GM19438 (cell line): ENCODE results near the gene PKN3.

Source experiments
- ATAC-seq: cut with Tn5 transposase; IDR thresholded peaks from one replicate; pipeline ENCODE4 v1.9.1; 2021; ENCODE audit warnings: low read depth; ENCODE audit not compliant: unreplicated experiment

PKN3 gene

DNA sequence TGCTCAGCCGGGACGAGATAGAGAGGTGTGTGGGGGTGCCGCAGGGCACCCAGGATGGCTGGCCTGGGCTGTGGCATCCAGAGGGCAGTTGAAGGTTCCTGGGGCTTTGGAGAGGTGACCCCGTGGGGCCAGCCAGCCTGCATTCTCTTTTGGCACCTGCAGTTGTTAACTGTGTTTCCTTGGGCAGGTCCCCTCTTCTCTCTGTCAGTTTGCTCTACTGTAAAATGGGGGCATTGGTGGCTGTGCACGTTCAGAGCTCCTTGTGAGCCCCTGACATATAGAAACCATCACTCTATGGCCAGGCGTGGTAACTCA is 13.1 kb downstream of the PKN3 start:
- no peak for ATAC-seq

DNA sequence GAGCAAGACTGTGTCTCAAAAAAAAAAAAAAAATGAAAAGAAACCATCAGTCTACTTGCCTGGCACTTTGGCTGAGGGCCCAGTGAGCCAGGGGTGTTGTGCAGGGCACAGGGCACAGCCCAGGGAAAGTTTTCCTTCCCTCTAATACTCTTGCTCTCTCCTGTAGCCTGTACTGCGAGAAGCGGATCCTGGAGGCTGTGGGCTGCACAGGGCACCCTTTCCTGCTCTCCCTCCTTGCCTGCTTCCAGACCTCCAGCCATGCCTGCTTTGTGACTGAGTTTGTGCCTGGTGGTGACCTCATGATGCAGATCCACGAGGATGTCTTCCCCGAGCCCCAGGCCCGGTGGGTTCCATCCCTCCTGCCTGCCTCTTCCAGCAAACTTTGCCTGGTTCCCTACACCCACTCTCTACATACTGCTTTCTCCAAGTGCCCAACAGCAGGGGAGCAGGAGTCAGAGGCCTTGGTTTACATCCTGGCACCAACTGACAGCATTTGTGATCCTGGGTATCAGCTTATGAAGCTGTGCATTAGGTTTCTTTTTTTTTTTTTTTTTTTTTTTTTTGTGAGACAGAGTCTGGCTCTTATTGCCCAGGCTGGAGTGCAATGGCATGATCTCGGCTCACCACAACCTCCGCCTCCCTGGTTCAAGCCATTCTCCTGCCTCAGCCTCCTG is 14.4 kb downstream of the PKN3 start:
- ATAC-seq = no peak

DNA sequence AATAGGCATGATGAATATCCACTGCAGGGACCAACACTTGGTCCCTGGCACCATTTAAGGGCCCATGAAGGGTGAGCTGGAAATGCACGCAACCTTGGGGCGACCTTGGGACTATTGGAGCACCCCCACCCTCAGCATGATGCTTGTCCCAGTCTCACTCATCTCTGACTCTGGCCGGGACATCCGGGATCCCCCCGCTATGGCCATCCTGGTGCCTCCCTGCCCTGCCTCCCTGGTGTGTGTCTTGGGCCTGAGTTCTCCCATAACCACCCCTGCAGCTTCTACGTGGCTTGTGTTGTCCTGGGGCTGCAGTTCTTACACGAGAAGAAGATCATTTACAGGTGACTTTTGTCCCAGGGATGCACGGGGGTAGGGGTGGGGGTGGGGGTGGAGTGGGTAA is 15.7 kb downstream of the PKN3 start:
- no peak for ATAC-seq

DNA sequence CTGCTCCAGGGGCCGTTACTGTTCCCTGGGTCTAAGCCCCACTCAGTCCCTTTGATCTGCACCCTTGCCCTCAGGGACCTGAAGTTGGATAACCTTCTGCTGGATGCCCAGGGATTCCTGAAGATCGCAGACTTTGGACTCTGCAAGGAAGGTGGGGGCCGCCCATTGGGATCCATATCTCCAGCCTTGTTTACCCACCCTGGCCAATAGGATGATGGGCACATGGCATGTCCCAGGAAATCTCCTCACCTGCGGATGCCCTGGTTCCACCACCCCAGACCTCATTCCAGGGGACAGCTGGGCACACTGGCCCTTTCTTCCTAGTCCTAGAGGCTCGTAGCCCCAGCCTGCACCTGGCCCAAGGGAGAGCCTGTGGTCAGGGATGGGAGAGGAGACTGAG is 16.2 kb downstream of the PKN3 start:
- ATAC-seq = no peak

DNA sequence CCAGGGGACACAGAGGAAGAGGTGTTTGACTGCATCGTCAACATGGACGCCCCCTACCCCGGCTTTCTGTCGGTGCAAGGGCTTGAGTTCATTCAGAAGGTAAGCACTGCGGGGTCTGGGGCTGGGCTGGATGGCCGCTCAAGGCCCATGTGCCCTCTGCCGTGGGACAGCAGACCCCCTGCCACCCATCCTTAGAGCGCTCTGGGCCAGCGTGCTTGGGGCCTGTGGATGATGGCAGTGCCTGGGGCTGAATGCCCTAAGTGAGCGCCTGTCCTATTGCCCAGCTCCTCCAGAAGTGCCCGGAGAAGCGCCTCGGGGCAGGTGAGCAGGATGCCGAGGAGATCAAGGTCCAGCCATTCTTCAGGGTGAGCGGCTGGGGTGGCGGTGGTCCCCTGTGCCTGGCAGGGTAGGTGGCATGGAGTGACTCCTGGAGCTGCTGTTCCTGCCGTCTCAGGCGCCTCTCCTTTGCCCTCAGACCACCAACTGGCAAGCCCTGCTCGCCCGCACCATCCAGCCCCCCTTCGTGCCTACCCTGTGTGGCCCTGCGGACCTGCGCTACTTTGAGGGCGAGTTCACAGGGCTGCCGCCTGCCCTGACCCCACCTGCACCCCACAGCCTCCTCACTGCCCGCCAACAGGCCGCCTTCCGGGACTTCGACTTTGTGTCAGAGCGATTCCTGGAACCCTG is 17.8 kb downstream of the PKN3 start:
- ATAC-seq = no peak

DNA sequence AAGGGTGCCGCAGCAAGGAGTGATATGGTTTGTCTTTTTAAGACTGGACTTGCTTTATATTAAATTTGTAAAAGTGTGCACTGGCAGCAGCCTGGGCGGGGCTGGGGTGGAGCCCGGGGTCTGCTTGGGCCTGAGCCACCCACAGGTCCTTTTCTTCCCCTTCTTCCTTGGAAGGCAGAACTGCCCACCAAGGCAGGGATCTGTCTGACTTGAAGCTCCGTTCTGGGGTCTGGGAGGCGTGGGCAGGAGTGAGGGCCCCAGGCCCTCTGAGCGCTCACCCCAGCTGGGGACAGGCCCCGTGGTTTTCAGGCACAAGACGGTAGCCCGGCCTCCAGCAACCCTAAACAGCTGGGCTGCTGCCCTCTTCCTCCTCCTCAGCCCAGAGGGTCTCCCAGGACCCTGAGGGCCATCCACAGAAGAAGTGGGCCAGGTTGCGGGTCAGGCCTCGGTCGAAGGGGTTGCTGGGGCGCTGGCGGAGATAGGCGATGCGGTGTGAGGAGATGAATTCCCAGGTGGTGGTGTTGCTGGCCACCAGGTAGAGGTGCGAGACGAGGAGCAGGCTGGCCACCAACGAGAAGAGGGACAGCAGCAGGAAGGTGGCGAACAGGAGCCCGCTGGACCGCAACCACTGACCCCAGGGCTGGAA is 18.7 kb downstream of the PKN3 start:
- no peak for ATAC-seq

DNA sequence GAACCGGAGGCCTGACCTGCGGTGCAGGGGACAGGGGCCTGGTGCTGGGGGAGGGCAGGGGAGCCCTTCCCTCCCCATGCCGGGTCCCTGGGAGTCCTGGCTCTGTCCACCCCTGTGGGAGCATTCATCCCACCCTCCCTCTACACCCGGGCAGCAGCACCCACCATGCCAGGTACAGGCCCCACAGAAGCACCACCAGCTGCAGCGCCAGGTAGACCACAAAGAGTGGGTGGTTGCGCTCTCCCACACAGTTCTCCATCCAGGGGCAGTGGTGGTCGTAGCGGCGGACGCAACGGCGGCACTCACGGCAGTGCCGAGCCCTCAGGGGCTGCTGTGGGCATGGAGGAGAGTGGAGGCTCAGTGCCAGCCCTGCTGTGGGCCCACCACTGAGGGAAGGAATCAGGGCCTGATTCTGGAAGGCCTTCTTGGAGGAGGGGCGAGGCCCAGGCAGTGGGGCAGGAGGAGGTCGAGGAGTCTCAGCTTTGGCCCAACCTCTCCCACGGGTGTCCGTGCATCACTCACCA is 19.2 kb downstream of the PKN3 start:
- no peak for ATAC-seq

DNA sequence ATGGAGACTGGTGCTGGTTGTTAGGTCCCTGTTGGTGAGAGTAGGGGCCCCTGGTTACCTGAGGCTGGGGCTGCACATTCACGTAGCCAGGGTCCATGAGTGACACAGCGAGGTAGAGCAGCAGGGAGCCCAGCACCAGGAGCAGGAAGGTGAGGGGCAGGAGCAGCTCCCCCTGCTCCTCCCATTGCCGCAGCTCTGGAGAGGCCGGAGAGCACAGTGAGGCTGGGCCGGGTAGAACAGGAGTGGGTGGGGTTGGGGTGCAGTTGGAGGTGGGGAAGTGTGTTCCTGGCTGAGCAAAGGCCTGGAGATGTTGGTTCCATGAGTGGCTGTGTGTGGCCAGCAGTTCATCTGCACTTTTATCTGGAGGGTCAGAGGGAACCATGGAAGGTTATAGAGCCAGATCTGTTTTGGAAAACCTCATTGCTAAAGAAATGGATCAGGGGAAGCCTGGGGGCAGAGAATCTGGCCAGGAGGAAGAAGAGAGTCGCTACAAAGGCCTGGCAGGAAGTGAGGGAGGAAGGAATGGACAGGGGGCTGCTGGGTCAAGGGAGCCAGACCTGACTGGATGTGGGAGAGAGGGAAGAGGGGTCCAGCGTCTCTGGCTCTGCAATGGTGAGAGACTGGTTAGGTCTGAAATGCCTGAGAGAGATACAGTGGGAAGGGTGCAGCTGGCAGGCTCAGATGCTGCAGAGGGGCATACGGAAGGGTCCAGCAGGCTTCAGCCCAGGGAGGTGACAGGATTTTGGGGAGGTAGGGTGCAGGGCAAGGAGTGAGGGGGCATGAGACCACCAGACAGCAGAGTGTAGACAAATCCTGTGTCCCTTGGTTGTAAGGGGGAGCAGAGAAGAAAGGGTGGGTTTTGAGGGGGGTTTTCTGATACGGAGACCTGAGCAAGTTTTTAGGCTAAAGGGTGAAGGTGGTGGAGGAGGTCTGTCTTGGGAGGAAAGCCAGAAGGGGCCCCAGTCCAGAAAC is 20.4 kb downstream of the PKN3 start:
- ATAC-seq = no peak

DNA sequence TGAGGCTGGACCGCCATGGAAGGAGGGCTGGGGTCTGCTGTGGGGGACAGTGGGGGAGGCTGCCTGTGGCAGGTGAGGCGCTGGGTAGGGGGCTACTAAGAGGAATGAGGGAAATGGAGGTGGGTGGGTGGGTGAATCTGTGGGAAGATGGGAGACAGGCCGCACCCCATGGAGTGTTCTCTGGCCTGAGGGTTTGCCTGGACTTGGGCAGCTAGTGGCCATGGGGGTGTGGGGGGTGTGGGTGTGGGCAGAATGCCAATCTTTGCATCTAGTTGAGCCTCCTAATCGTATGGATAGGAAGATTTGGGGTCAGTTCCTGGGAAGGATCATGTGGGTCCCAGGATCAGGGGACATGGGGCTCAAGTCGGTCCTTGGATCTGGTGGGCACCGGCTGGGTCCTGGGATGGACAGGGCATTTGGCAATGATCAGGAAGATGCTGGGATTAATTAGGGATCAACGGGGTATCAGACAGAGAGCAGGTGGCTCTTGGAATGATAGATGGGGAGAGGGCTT is 21.1 kb downstream of the PKN3 start:
- no peak for ATAC-seq

DNA sequence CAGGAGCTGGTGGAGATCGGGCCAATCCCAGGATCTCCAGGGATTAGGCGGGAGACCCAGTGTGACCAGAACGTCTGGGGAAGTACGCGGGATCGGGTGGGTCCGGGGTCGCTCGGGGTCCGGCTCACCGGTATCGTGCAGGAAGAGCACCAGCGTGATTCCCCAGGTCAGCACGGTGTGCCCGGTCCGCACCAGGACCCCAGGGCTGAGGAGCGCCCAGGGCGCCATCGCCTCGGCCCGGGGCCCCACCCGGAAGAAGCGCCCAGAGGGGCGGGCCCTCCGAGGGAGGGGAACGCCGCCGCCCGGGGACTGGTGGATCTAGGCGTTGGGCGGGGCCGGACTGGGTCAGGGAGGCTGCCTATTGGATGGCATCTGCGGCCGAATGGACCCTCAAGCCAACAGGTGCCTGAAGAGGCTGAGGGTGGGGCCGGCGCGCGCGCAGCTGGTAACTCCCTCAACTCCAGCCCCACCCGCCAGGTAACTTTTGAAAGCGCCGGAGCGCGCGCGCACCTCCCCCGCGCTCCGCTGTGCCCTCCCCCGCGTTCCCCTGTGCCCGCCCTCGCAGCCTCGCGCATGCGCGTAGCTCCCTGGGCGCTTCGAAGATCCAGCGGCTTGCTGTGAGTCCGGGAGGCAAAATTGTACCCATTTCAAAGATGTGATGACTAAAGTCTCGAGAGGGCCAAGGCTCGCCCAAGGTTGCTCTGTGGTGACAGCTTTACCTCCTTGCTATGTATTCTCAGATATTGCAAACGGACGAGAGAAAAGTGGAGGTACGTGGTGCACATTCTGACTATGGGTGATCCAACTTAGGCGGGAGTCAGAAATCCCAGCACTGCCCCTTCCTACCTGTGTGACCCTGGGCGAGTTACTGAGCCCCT is 21.8 kb downstream of the PKN3 start, which contains the start of gene ZDHHC12:
ZDHHC12 (minus strand) TSS at position 262 of the 878 bp plus-strand sequence; CDS start at position 228, 34 bp downstream.
- ATAC-seq = peak; percentile 83

DNA sequence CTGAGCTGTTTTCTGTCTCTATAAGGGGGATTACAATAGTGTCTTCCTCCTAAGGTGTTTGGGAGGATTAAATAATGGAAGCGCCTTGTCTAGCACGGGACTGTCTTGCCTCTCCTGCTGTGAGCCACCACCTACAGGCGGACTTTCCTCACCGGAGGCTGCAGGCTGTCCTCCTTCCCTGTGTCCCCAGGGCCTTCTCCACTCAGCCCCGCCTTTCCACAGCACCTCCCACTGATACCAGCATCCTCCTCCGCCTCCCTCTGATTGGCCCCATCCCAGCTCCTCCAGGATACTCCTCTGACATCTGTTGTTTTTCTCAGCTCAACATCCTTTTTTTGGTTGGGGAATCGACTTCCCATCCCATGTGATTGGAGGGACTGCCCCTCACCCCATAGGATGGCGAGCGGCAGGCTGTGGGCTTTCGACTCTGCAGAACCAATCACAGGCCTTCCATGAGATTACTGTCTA is 22.5 kb downstream of the PKN3 start:
- no peak for ATAC-seq

DNA sequence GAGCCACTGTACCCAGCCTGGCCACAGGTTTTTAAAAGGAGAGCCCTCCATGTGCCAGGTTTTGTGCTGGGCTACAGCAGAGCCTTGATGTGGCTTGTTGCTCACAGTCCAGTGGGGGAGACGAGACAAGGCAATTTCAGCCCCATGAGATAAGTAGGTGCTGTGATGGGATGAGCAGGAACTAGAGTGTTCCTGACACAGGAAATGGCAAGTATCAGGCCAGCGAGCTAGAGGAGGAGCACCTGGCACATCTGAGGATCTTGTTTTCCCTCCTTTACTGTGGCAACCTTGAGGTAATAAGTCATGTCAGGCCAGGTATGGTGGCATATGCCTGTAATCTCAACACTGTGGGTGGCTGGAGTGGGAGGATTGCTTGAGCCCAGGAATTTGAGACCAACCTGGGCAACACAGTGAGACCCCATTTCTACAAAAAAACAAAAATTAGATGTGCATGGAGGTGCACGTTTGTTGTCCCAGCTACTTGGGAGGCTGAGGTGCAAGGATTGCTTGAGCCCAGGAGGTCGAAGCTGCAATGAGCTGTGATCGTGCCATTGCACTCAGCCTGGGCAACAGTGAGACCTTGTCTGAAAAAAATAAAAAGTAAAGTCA is 25.4 kb downstream of the PKN3 start:
- ATAC-seq = no peak

DNA sequence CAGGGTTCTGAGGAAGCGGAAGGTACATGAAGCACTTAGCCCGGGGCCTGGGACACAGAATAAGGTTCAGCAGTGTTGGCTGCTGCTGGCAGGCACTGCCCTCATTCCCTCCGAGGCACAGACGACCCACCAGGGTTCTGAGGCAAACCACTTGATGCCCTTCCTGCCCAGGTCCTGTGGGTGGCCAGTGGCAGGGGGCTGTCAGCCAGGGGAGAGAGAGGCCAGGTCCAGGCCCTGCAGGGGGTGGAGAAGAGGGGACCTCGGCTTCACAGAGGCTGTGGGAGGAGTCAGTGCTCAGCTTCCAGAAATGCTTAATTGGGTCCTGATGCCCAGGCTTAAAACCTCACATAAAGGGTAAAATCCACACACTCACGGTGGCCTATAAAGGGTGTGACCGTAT is 26.0 kb downstream of the PKN3 start:
- ATAC-seq = no peak

DNA sequence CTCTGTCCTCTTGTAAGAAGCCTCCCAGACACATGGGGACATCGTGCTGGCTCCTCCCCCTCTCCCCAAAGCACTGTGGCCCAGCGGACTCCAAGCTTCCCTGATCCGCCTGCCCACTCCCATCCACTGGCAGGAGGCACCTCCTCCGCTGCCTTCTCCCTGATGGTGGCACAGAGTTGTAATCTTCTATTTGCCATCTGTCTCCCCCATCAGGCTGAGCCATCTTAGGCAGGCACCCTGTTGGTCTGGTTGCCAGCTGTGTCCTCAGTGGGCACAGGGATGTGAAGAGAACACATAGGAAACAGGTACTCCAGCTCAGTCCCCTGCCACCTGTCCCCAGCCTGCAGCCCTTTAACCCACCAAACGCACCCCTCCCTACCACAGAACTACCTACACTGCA is 27.0 kb downstream of the PKN3 start:
- ATAC-seq = no peak

DNA sequence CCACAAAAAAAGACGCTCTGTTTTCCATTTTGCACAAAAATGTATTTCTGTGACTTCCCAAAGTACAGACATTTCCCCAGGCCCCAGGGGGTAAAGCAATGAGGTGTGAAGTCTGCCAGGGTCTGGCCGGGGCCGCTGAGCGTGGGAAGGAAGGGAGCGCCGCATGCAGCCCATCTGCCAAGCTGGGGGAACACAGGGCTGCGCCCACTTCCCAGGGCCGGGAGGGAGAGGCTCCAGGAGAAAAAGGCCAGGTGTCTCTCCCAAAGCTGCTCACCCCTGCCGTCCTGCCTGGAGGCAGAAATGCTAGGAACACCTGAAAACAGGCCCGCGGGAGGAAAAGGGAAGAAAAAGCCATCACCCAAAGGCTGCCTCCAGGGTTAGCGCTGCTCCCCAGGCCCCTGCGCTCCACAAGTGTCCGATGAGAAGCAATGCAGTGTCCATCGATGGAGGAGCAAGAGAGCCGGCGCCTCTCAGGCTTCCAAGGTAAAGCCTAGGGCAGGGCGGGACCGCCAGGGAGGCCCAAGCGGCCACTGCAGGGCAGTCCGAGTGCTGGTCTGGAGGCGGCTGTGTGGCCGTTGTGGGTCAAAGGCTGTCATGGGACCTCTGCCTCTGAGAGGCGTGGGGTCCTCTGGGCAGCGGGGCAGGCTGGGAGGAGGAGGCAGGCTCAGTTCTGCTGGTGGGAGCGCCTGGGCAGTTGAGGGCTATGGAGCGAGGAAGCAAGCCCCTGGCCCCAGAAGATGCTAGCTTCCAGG is 27.6 kb downstream of the PKN3 start:
- no peak for ATAC-seq

DNA sequence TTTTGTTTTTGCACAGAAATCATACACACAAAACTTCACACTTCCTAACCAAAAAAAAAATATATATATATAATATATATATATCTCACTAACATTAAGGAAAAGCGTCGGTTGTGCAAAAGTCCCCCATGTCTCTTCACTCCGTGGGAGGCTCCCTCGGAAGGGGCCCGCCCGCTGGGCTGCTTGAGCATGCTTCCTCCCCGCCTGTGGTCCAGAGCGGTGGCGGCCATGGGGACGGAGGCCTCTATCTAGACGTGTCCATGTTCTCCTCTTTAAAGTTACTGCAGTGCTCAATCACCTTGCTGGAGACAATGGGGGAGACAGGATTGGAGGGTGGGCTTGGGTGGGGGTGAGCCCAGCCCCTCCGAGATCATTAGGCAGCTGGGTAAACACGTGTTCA is 28.8 kb downstream of the PKN3 start:
- ATAC-seq = no peak

DNA sequence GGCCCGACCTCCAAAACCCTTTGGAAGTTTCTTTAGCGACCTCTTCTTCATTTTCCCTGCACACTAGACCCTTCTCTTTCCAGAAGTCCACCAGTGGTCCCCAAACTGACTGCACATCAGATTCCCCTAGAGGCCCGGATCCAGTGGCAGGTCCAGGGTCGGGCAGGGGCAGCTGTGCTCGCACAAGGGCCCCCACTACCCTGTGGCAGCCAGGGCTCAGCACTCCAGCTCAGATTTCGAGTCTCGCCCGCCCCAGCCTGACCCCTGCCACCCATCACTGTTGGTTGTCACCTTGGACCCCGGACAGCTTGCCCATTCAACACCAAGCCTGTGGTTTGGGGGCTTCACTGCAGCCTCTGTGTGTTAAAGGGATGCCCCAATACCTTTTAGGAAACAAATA is 29.4 kb downstream of the PKN3 start:
- no peak for ATAC-seq

DNA sequence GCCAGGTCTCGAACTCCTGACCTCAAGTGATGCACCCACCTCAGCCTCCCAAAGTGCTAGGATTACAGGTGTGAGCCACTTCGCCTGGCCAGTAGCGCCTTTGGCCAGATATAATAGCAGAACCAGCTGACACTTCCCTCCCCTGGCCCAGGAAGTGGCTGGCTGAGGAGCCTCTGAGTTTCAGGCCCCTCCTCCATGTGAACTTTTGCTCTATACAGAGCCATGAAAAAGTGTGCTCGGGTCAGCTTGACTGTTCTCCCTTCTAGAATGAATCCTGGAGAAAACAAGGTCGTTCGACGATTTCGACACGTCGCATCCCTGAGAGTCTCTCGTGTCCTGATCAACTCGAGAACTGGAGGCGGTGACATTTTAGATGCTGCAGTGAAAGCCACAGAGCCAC is 30.3 kb downstream of the PKN3 start:
- no peak for ATAC-seq
